Kidney (tissue), 14 donors: ENCODE data around the gene ST3GAL3. TPM values are rescaled to one million over a fixed set of nuclear protein-coding genes. Genes with fewer than 3 reads are reported as not detected.

Source experiments
- DNase-seq, 5 donors: peaks; one replicate each; pipeline ENCODE4 v3.0.0-alpha.2; 2013 to 2020
- FAIRE-seq: peaks from 2 replicates; lab custom pipeline; 2012; peaks lifted over from hg19 to GRCh38; lab: Jason Lieb, UNC
- H3K27ac ChIP-seq, 2 donors: one replicate each; pipeline ENCODE4 v1.7.0; 2013; ENCODE audit warnings: low read depth in 2 of 2, low read length in 2 of 2, inconsistent platforms in 1 of 2
- H3K27me3 ChIP-seq: one replicate; pipeline ENCODE4 v1.7.1; 2013; ENCODE audit warnings: low read length, inconsistent platforms; ENCODE audit not compliant: control insufficient read depth, insufficient read depth
- H3K36me3 ChIP-seq, 3 donors: one replicate each; pipeline versions ENCODE4 v1.7.0 to v1.7.1; 2013; ENCODE audit warnings: low read length in 3 of 3, control low read depth in 1 of 3, inconsistent platforms in 1 of 3; ENCODE audit not compliant: insufficient read depth in 3 of 3, control insufficient read depth in 2 of 3
- H3K4me1 ChIP-seq, 3 donors: one replicate each; pipeline versions ENCODE4 v1.7.0 to v1.7.1; 2013; ENCODE audit warnings: low read length in 3 of 3, inconsistent platforms in 1 of 3, low read depth in 1 of 3; ENCODE audit not compliant: control insufficient read depth in 2 of 3, insufficient read depth in 2 of 3
- H3K4me3 ChIP-seq, 3 donors: one replicate each; pipeline versions ENCODE4 v1.7.0 to v1.8.1; 2013; ENCODE audit warnings: low read length in 3 of 3, control low read depth in 1 of 3, inconsistent platforms in 1 of 3
- H3K9ac ChIP-seq, 3 donors: one replicate each; pipeline versions ENCODE4 v1.7.0 to v1.7.1; 2013; ENCODE audit warnings: low read length in 3 of 3, control low read depth in 1 of 3, inconsistent platforms in 1 of 3
- H3K9me3 ChIP-seq, 3 donors: one replicate each; pipeline versions ENCODE4 v1.7.0 to v1.7.1; 2013; ENCODE audit warnings: low read length in 3 of 3, control low read depth in 1 of 3, inconsistent platforms in 1 of 3; ENCODE audit not compliant: control insufficient read depth in 2 of 3, insufficient read depth in 1 of 3
- intact Hi-C: fragments of 100-400 bp; cut with DNase I; formaldehyde crosslinking; loops from one replicate; pipeline ENCODE4 v1.11.1; 2022
- polyA plus RNA-seq: library from polyadenylated mRNA; stranded (reverse); fragments of 350-450 nt; fragmentation: Illumina TruSeq; extraction: RNeasy Lipid Tissue Mini Kit (QIAGEN cat#74804); gene quantifications from one replicate; pipeline ENCODE4 v1.2.3, GENCODE V29; 2014; ENCODE audit warnings: low read depth, low replicate concordance; ENCODE audit not compliant: insufficient read depth
- total RNA-seq: library from RNA; stranded (reverse); fragmentation: NEBNext Ultra II Directional; extraction: Animal tissue kit (Norgen Biotek cat#: 25700); gene quantifications from one replicate; pipeline ENCODE4 v1.2.1, GENCODE V29; 2021
- TF ChIP-seq, protein P1 (sequence below): IDR thresholded peaks from 3 replicates; pipeline ENCODE4 v1.5.1; 2012; ENCODE audit warnings: mild to moderate bottlenecking, moderate library complexity, borderline replicate concordance; ENCODE audit not compliant: insufficient read depth; ENCODE audit errors: extremely low read depth
- donor health status: control.
- donor health status: control.
- donor health status: control.
- donor health status: control.
- donor health status: control.
- donor health status: DM: yes; HTN: yes; CAD: no.
- donor health status: Normal renal cell carcinoma (clear cell type).

Gene ST3GAL3
- total and polyA plus RNA-seq, 2 donors from 2014 or later: 15.3 to 21.3 TPM

DNA sequence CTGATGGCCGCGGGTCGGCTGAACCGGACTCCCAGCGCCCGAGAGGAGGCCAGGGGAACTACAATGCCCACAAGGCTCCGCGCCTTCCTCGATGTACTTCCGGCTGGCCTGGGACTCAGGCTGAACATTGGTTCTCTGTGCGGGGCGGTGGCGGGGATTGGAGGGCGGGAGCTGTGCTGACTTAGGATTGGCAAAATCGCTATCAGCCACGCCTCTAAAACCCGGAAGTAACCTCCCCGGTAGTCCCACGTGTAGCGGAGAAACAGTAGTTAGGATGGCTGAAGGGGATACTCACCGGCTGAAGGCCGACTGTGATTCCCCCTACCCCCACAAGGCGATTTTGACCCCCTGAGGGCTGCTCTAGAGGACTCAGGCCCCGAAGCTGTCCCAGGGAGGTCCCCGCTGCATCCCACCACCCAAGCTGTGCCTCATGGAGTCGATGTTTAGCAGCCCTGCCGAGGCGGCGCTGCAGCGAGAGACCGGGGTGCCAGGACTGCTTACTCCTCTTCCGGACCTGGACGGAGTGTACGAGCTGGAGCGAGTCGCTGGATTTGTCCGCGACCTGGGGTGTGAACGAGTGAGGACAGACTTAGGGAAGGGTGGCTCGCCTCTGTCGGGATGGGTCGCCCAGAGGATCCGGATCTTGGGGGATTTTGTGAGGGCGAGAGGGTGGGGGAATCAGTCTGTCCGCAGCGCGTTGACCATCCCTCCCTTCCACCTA, 262.6 kb downstream of the ST3GAL3 start, which contains the start of gene DPH2:
TSS of gene DPH2 (plus strand) at position 265 of the 721 bp plus-strand sequence. CDS start at position 431, 166 bp downstream.
- FAIRE-seq: peak; percentile 81

DNA sequence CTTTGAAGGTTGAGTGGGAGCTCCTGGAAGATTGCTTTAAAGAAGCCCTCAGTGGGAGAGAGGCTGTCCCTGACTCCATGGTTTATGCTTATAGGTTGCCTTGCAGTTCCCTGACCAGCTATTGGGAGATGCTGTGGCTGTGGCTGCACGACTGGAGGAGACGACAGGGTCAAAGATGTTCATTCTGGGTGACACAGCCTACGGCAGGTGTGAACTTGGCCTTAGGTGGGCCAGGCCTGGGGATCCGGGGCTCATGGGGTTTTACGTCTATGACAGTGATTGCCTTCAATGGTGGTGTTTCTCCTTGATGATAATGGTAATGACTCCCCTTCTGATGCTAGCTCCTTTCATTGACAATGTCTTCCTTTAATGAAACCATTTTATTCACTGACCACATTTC, 263.2 kb downstream of the ST3GAL3 start:
- Histone ChIP-seq H3K4me3 (peak overlapping the region; percentile 83 to 95 (median 92)), H3K27me3 (no peaks in the 10 kb centered on the region), H3K9me3 (no peaks in the 10 kb centered on the region), H3K4me1 (peaks cover 0 to 21% (median 8%) of the 10 kb centered on the region in 3 donors), H3K9ac (peak overlapping the region; percentile 48 to 77 (median 67)), H3K27ac (no peak overlapping the region), H3K36me3 (peaks cover 0 to 16% (median 4%) of the 10 kb centered on the region in 3 donors)
- FAIRE-seq (no peak), DNase-seq (no peak)
- TF ChIP-seq, protein P1, sequence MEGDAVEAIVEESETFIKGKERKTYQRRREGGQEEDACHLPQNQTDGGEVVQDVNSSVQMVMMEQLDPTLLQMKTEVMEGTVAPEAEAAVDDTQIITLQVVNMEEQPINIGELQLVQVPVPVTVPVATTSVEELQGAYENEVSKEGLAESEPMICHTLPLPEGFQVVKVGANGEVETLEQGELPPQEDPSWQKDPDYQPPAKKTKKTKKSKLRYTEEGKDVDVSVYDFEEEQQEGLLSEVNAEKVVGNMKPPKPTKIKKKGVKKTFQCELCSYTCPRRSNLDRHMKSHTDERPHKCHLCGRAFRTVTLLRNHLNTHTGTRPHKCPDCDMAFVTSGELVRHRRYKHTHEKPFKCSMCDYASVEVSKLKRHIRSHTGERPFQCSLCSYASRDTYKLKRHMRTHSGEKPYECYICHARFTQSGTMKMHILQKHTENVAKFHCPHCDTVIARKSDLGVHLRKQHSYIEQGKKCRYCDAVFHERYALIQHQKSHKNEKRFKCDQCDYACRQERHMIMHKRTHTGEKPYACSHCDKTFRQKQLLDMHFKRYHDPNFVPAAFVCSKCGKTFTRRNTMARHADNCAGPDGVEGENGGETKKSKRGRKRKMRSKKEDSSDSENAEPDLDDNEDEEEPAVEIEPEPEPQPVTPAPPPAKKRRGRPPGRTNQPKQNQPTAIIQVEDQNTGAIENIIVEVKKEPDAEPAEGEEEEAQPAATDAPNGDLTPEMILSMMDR: no peak
- intact Hi-C loops: no loop called here

More for the DNA sequence above, 262.6 kb downstream of the ST3GAL3 start, which contains the start of gene DPH2:
- peak within 1 kb of the TSS; percentile 83 to 95 (median 92) for H3K4me3 ChIP-seq
- no peak within 1 kb of the TSS for H3K27ac ChIP-seq
- peaks cover 0 to 17% (median 7%) of the 10 kb centered on the region in 3 donors for H3K36me3 ChIP-seq
- DNase-seq: peak; percentile 97 to 99 (median 98)
- intact Hi-C loops: no loop called here
- H3K9ac ChIP-seq: peak within 1 kb of the TSS; percentile 48 to 77 (median 67)
- peaks cover 0 to 20% (median 8%) of the 10 kb centered on the region in 3 donors for H3K4me1 ChIP-seq
- H3K27me3 ChIP-seq: no peaks in the 10 kb centered on the region
- H3K9me3 ChIP-seq: no peaks in the 10 kb centered on the region
- TF ChIP-seq, protein P1: no peak

DNA sequence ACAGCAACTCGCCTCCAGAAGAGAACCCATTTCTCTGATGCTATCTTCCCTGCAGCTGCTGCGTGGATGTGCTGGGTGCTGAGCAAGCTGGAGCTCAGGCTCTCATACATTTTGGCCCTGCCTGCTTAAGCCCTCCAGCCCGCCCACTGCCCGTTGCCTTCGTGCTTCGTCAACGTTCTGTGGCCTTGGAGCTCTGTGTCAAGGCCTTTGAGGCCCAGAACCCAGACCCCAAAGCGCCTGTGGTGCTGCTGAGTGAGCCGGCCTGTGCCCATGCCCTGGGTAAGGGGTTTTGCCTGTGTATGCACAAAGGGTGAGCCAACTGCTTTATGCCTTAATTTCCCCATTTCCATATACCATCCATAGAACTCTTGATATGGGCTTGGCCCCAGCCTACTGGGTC, 263.6 kb downstream of the ST3GAL3 start:
- Histone ChIP-seq H3K9me3 (no peaks in the 10 kb centered on the region), H3K4me3 (peak overlapping the region in 1 of 3 donors; percentile 92), H3K36me3 (peaks cover 0 to 12% (median 4%) of the 10 kb centered on the region in 3 donors), H3K27me3 (no peaks in the 10 kb centered on the region), H3K27ac (no peak overlapping the region), H3K4me1 (peaks cover 0 to 25% (median 8%) of the 10 kb centered on the region in 3 donors), H3K9ac (no peak overlapping the region)
- TF ChIP-seq, protein P1: no peak
- FAIRE-seq (no peak), DNase-seq (no peak)
- intact Hi-C loops: no loop called here
